GM19240 (cell line): ENCODE results near the gene TFAP2E.

Experiments used
- DNase-seq: peaks from one replicate; pipeline ENCODE4 v3.0.0; 2011; ENCODE audit warnings: low spot score; ENCODE audit not compliant: insufficient read length

Gene TFAP2E

GRCh38 chr1:35557118-35557610 is 15.9 kb upstream of the TFAP2E start, which contains the start of gene KIAA0319L:
KIAA0319L (minus strand) TSS chr1:35557403; CDS start chr1:35554491, 2,912 bp downstream.
- peak; percentile 60 for DNase-seq

GRCh38 chr1:35557611-35558373 is 15.3 kb upstream of the TFAP2E start, which contains the start of gene NCDN:
NCDN (plus strand) TSS chr1:35557799; CDS start chr1:35558191, 392 bp downstream.
- peak; percentile 90 for DNase-seq

- no peak for DNase-seq
These were observed 14.5 kb upstream of the TFAP2E start for GRCh38 chr1:35558374-35559316.

- DNase-seq, result no peak
These were observed 13.7 kb upstream of the TFAP2E start for GRCh38 chr1:35559317-35559944.

GRCh38 chr1:35560256-35561225 is 12.6 kb upstream of the TFAP2E start:
- no peak for DNase-seq

GRCh38 chr1:35561297-35561971 is 11.7 kb upstream of the TFAP2E start:
- no peak for DNase-seq

- no peak for DNase-seq
These were observed 11.0 kb upstream of the TFAP2E start for GRCh38 chr1:35561972-35562680.

GRCh38 chr1:35563166-35563565 is 9.9 kb upstream of the TFAP2E start:
- DNase-seq, result no peak

- DNase-seq, result peak; percentile 69
These were observed 8.9 kb upstream of the TFAP2E start for GRCh38 chr1:35564037-35564883.

- no peak for DNase-seq
These were observed 8.0 kb upstream of the TFAP2E start for GRCh38 chr1:35564884-35565741.

- no peak for DNase-seq
These were observed 7.4 kb upstream of the TFAP2E start for GRCh38 chr1:35565742-35566133.

- no peak for DNase-seq
These were observed 5.1 kb upstream of the TFAP2E start for GRCh38 chr1:35567947-35568558.

- peak; percentile 95 for DNase-seq
These were observed 4.1 kb upstream of the TFAP2E start for GRCh38 chr1:35568975-35569395.

- no peak for DNase-seq
These were observed 3.2 kb upstream of the TFAP2E start for GRCh38 chr1:35569936-35570335.

- no peak for DNase-seq
These were observed 2.5 kb upstream of the TFAP2E start for GRCh38 chr1:35570589-35571137.

GRCh38 chr1:35571263-35571662 is 1.9 kb upstream of the TFAP2E start:
- DNase-seq, result no peak
